HG03558 (cell line): ENCODE data around the gene JPH3.

Source experiments
- ATAC-seq: cut with Tn5 transposase; IDR thresholded peaks from one replicate; pipeline ENCODE4 v1.9.1; 2021; ENCODE audit warnings: moderate number of reproducible peaks; ENCODE audit not compliant: unreplicated experiment; ENCODE audit errors: extremely low read depth

The JPH3 gene

DNA sequence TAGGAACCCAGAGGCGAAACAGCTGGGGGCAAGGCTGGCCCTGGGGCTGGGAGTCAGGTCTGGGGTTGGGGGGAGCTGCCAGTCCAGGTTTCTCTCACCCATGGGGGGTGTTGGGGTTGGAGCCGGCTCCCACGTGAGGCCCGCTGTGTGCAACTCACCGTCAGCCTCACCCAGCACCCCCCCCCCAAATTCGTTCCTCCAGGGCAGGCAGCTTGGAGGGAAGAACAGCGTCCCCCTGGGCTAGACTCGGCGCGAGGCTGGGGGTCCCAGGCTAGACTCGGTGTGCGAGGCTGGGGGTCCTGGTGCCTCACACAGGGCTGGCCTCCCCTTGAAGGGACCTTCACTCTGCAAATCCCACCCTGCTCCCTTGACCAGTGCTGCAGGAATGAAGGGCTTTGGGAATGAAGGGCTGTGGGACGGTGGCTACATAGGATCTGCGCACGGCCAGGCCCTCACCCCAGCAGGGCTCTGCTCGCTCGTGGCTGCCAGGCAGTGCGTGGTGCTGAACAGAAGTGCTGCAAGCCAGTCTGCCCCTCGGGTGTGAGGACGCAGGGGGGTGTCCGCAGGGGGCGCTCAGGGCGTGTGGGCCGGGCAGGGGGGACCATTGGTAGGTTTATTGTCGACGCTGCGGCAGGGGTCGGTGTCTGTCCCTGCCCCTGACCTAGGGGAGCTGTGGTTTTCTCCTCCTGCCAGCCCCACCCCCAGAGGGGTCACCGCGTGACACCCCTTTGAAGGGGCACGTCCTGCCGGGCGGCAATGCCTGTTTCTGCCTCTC, 88.8 kb downstream of the JPH3 start:
- ATAC-seq = no peak

DNA sequence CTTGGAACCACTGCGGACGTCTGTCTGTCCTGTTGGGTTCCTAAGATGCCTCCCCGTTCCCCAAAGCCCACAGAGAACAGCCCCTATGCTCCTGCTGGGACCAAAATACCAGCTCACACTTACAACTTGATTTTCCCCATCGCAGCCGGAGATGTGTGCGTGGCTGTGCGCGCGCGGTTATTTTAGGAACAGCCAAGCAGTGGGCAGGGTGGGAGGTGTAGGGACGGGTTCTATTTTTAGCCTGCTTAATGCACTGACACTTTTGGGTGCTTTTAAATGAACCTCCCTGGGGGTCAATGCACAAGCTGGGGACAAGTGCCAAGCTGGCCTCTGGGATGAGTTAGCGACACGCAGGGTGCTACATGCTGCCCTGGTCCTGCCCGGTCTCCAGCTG, 89.4 kb downstream of the JPH3 start:
- ATAC-seq = no peak

DNA sequence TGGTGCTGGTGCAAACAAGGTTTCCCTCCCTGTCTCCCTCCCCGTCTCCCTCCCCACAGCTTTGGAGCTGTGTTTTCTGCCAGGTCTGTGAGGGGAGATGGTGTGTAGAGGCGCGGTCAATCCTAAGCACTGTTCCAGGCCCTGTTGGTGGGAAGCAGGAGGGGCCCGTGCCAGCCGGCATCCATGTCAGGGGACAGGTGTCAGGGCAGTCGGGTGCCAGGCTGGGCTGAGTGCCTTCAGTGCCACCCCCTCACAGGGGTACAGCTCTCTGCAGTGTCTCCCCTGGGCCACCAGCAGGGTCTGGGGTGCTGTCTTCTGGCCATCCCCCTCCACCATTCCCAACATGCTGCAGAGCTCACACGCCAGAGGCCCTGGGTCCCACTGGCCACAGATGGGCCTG, 89.9 kb downstream of the JPH3 start:
- ATAC-seq = no peak

DNA sequence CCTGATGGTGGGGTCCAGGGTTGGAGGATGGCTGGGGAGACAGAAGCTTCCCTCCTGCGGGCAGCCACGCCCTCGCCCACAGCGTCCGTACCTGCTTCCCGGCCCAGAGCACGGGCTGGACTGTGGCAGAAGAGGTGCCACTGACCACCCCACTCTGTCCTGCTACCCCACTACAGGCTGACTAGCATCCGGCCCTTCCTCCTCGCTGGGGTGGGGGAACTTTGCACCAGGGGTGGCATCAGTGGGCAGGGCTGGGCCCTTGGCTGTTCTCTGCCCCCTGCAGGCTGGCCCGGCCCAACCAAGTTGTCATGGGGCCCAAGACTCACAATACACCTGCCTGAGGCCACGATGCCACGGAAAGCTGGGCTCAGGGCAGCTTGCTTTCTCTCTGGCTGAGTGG, 90.4 kb downstream of the JPH3 start:
- ATAC-seq = no peak

DNA sequence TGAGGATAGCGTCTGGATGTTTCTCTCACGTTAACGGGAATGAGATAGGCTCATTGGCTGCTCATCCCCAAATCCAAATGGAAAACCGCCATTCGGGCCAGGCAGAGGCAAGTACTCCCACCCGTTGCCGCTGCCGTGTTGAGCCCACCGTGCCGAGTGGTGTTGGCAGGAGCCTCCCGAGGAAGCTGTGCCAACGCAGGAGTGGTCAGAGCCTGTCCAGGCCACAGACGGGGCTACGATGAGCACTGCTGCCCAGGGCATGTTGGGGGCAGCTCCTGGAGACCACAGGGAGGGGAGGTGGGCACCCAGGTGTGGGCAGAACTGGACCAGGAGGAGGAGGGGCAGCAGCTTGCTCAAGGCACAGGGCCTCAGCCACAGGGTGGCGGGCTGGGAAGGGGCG, 91.5 kb downstream of the JPH3 start:
- no peak for ATAC-seq

DNA sequence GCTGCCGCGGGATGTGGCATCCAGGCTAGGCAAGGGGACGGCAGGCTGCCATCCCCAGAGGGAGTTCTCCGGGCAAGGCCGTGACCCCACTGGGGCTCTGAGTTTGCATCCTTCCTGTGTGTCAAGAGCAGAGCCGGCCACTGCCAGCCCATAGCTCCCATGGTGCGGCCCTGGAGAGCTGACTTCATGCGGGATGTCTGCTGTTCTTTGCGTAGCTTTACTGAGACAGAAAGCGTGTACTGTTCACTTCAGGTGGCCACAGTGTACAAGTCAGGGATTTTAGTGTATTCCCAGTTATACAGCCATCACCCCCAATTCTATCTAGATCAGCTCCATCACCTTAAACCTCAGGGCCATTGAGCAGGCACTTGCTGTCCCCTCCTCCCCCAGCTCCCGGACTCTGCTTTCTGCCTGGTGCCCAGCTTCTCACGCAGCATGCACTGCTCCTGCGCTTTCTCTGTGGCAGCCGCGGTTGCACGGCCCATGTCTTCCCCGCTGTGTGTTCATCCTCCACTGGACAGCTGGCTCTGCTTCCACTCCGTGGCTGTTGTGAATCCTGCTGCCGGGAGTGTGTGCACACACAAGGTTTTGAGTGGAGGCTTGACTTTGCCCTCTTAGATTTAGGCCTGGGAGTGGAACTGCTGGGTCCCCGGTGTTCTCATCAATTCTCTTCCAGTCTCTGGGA, 92.3 kb downstream of the JPH3 start:
- ATAC-seq = no peak

DNA sequence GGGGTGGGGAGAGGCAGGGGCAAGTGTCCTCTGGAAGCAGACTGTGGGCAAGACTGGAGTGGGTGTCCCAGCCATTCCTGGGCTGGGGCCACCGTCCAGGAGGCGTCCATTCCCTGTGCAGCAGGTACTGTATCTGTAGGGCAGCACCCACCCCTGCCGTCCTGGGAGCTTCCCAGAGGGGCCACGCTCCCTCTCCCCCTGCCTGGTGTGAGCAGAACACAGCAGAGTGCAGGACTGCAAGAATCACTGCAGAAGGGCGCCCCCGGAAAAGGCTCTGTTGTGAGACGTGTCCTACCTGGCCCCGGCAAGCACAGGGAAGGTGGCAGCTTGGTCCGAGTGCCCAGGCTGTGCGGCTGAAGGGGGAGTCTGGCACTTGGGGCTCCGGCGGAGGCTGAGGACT, 93.2 kb downstream of the JPH3 start:
- no peak for ATAC-seq

DNA sequence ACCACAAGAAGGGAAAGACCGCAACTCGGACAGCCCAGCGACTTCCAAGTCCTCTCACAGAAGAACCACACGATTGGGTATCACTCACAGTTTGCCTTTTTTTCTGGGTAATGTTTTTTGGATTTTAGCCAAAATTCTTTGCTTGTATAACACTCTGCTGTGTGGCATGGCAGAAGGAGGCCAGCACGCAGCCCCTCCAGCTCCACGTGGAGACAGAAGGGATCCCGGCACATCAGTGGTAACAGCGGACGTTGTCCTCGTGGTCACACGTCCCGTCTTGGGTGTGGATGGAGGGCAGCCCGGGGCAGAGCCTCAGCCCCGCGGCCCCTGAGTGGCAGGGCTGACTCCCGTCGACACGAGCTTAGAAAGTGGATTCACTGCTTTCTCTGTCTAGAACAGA, 94.4 kb downstream of the JPH3 start:
- ATAC-seq = no peak

DNA sequence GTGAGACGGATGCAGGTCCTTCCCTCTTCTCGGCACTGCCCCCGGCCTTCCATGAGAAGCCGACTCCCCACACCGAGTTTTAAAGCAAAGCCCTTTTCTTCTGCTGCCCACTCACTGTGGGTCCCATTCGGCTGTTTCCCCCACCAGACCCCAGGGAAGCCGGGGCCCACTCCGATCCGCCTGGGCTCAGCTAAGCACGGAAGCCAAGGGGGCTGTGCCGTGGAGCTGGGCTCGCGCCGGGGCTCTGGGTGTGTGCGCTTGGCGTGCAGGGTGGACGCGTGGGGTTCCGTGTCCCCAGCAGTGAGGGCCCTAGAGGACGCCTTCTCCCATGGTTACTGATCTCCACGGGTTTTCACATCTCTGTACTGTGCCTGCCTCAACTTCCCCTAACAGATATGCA, 94.9 kb downstream of the JPH3 start:
- ATAC-seq = no peak

DNA sequence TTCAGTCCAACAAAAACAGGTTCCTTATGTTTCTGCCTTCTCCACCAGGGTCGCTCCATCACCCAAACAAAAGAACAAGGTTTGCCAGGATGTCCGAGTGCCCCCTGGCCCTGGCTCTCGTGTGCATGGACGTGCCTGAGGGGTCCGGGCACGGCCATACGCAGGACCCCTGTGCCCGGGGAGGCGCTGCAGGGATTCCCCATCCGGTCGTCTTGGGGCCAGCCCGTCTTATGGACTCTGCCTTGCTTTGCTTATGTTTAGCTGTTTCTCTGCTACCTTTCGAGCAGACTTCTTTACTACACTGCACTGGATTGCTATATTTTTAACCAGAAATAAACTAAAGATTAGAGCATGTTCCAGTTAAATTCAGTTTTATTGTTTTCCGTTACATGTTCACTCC, 95.5 kb downstream of the JPH3 start:
- no peak for ATAC-seq

DNA sequence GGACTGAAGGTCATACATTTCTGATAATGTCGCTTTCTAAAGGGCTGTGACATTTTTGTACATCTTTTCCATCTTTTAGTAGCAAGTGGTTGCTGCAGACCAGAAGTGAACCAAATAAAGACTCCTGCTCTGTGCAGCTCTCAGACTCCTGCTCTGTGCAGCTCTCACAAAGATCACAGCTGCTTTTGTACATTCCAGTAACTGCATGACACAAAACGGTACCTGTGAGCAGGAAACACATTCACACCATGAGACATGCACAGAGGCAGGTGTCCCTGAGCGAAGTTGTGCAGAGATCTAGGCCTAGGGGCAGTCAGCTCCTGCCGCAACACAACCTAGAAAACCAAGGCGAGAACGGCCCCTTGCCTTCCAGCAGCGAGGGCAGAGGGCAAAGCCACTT, 95.9 kb downstream of the JPH3 start:
- no peak for ATAC-seq

DNA sequence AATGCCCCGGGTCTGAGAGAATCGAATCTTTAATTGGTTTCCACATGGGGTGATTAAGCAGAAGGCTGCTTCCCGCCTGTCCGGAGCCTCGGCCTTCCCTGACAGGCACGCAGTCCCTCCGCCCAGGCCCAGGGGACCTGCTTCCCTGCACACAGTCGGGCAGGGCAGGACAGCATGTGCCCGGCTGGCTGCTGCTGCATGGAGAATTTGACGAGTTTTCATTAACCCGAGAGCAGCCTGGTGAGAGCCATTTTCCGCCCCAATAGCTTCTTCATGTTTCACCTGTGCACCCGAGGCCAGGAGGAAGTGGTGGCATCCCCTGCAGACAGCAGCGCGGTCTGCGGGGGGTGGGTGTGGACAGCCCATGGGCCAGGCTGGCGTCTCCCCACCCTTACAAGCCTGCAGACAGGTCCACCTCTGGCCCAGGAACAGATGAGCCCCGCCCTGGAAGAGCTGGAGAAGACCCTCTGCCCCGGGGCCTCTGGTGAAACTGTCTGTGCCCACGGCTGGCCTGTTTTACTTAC, 96.4 kb downstream of the JPH3 start:
- no peak for ATAC-seq

DNA sequence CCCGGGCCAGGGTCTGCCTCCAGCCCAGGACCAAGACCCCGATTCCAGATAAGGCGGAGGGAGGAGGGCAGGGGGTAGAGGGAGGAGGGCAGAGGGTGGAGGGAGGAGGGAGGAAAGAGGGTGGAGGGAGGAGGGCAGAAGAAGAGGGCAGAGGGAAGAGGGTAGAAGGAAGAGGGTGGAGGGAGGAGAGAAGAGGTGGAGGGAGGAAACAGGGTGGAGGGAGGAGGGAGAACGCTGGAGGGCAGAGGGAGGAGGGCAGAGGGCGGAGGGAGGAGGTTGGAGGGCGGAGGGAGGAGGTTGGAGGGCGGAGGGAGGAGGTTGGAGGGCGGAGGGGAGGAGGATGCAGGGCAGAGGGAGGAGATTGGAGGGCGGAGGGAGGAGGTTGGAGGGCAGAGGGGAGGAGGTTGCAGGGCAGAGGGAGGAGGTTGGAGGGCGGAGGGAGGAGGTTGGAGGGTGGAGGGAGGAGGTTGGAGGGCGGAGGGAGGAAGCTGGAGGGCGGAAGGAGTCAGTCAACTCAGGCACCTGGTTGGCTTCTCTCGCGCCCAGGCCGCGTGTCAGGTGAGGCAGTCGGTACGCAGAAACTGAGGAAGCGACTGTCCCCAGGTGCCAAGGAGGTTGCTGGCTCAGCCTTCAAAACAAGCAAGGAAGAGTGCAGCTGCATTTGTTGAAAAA, 98.2 kb downstream of the JPH3 start:
- ATAC-seq = no peak

DNA sequence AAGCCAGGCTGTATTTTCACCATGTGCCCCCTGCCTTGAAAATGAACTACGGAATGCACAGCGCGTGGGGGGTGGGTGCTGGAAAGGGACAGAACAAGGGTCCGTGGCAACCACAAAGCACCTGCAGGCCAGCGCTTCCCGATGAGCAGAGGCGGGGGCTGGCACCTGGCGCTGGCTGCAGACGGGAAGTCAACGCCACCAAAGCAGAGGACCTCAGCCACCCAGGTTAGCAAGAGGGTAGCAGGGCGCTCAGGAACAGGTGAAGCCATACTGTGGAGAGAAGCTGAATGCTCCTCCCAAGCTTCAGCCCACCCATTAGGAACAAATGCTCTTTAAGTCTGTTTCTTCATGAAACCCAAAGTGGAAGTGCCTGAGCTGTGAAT, 98.8 kb downstream of the JPH3 start:
- no peak for ATAC-seq

DNA sequence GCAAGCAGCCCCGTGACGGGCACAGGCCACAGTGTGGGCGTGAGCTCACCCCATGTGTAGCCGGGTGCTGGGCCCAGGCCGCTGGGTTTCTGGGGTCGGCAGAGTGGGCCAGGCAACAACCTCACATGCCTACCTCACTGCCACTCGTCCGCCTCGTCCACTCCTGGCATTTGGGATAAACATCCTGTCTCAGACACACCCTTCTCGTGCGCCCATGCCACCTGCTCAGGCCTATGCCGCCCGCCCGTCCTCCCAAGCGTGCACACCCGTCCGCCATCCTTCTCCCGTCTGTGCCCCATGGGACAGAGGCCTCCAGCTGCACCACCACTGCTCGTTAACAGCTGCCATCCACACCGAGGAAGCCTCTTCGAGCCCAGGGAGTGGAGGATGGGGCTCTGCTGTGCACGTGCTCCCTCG, 99.2 kb downstream of the JPH3 start:
- ATAC-seq = no peak

DNA sequence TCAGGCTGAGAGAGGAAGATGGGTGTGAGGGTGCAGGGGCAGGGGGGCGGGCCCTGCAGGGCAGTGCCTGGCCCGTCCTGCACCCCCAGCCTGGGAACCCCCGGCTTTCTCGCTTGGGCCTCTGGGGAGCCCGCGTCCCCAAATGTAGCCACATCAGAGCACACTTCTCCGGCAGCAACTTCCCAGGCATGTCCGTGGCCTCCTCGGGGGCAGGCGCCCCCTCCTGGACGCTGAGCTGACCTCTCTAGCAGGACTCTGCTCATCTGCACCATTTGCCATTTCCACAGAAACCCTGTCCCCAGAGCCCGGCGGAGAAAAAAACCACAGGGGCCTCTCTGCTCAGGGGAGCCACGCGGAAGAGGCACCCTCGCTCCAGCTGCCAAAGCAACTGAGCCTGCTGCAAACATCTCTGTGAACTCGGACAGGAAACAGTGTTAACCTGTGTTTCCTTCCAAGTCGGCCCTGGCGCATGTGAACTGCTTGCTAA, 100.1 kb downstream of the JPH3 start:
- no peak for ATAC-seq

DNA sequence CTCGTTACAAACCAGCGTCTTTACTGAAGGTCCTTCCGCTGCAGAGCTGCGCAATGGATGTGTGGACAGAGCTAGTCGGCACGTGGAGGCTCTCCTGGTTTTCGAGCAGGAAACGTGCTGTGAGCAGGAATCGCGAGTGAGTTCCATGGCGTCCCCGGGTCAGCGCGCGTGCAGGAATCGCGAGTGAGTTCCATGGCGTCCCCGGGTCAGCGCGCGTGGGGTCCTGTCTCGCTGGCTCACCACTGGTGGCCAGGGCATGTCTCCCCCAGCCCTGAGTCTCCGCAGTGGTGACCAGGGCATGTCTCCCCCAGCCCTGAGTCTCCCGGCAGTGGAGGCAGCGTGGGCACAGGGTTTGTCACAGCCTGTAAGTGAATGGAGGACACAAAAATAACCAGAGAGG, 100.8 kb downstream of the JPH3 start:
- no peak for ATAC-seq

DNA sequence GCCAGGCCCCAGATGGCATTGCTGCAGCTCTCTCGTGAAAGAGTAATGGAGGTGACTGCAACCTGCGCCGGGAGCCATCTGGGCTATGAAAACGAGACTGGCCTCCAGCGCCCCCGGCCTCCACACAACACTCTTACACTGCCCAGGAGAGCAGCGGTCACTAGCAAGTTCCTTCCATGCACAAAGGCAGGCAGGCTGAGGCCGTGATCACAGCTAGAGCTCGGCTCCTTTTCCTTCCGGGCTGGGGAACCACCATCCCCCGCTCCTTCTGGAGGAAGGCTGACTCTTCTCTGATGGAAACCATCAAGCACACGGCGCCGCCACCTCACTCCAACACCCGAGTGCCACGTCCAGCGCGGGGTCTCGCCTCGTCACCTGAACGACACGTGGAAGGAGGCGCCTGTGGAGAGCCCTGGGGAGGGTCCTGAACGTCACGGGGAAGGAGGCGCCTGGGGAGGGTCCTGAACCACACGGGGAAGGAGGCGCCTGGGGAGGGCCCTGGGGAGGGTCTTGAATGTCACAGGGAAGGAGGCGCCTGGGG, 101.6 kb downstream of the JPH3 start:
- ATAC-seq = no peak

DNA sequence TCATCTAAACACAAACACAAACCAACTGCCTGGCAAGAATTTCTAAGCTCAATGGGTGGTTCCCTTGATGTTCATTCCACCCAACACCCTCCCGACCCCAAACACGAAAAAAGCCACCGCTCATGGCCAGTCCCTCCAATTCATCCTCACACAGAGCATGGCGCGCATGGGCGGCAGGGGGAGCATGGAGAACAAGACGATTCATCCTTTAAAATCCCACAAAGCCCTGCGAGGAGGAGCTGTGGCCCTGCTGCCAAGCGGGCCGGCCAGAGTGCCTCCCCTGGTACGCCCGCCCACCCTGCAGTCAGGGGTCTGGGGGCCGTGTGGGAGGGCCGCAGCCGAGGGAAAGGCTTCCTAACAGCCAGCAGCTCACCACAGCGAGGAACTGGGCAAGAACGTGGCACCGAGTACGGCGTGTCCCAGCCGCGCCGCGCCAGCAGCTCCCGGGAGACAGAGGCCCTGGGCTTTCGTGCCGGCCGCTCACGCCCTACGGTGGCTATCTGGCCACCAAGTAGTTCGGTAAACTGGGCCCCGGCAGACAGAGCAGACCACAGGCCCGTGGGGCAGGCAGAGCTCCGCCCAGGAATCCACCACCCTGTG, 102.5 kb downstream of the JPH3 start:
- no peak for ATAC-seq

DNA sequence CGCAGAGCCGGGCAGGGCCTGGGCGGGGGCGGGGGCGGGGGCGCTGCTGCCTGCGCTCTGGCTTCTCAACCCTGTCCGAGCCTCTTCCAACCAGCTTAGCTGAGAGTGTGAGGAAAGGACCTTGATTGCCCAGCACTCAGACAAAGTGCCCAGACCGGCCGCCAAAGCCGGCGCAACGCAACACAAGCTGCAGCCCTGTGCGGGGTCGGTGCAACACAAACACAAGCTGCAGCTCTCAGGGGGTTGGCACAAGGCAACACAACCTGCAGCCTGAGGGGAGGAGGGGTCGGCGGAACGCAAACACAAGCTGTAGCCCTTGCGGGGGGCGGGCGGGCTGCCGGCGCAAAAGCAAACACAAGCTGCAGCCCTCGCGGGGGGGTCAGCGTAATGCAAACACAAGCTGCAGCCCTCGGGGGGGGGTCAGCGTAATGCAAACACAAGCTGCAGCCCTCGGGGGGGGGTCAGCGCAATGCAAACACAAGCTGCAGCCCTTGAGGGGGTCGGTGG, 103.5 kb downstream of the JPH3 start:
- no peak for ATAC-seq
